Hepatocyte (in vitro differentiated cells): Measurements from ENCODE around the gene PHLDA1.

Source experiments
- CTCF ChIP-seq: fragments of 200-600 bp; sonication (generic); IDR thresholded peaks from 2 replicates; pipeline ENCODE4 v1.5.1; 2016; ENCODE audit warnings: antibody characterized with exemption, mild to moderate bottlenecking; ENCODE audit not compliant: poor library complexity
- EZH2 ChIP-seq: fragments of 200-600 bp; sonication (generic); IDR thresholded peaks from 2 replicates; pipeline ENCODE4 v1.6.1; 2016; ENCODE audit warnings: antibody characterized with exemption, mild to moderate bottlenecking, borderline replicate concordance

- TF ChIP-seq CTCF (no peak), EZH2 (no peak)
These were observed 23.1 kb downstream of the PHLDA1 start for GRCh38 chr12:76008428-76008827.
